NCI-H2107 treated with DMSO at 0.1 percent for 48 hours (cell line): Measurements from ENCODE around the gene REM2.
A peak's percentile ranks its signal among the peaks of the same experiment; 100 is the strongest.

Source experiments
- DNase-seq: peaks from one replicate; lab custom pipeline; 2025; ENCODE audit not compliant: unreplicated experiment; lab: John Stamatoyannopoulos, UW

Gene REM2

GRCh38 chr14:22926316-22926715, 43.3 kb downstream of the REM2 start:
- DNase-seq = no peak

- DNase-seq = no peak
These were observed 45.4 kb downstream of the REM2 start for GRCh38 chr14:22928237-22929103.

- peak; percentile 100 for DNase-seq
These were observed 46.3 kb downstream of the REM2 start, which contains the start of gene PRMT5 for GRCh38 chr14:22929104-22929960. Gene PRMT5, minus strand, starts transcription at chr14:22929376. Its CDS starts 15 bp downstream, at chr14:22929361.

GRCh38 chr14:22929961-22930364, 46.9 kb downstream of the REM2 start:
- DNase-seq = no peak

- DNase-seq = no peak
These were observed 49.1 kb downstream of the REM2 start for GRCh38 chr14:22932146-22932545.

GRCh38 chr14:22935156-22935555, 52.1 kb downstream of the REM2 start:
- DNase-seq = no peak
